PC-9 (cell line): ENCODE measurements around the gene PRDM16.

Source experiments
- EZH2 ChIP-seq: fragments of 200-600 bp; sonication (generic); IDR thresholded peaks from 2 replicates; pipeline ENCODE4 v1.8.0; 2017; ENCODE audit warnings: antibody characterized with exemption, low read depth
- TF ChIP-seq, protein P1 (sequence below): fragments of 200-600 bp; sonication (generic); conservative IDR thresholded peaks from 2 replicates; pipeline ENCODE4 v1.6.1; 2017; ENCODE audit warnings: mixed run types, antibody characterized with exemption, mild to moderate bottlenecking, moderate library complexity

GRCh38 chr1:3327389-3327702 is 258.3 kb downstream of the PRDM16 start:
- TF ChIP-seq, protein P1, sequence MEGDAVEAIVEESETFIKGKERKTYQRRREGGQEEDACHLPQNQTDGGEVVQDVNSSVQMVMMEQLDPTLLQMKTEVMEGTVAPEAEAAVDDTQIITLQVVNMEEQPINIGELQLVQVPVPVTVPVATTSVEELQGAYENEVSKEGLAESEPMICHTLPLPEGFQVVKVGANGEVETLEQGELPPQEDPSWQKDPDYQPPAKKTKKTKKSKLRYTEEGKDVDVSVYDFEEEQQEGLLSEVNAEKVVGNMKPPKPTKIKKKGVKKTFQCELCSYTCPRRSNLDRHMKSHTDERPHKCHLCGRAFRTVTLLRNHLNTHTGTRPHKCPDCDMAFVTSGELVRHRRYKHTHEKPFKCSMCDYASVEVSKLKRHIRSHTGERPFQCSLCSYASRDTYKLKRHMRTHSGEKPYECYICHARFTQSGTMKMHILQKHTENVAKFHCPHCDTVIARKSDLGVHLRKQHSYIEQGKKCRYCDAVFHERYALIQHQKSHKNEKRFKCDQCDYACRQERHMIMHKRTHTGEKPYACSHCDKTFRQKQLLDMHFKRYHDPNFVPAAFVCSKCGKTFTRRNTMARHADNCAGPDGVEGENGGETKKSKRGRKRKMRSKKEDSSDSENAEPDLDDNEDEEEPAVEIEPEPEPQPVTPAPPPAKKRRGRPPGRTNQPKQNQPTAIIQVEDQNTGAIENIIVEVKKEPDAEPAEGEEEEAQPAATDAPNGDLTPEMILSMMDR, result no peak
- TF ChIP-seq EZH2, result no peak
